GM12864 (cell line): ENCODE data around the gene LPIN3.

Experiments used
- DNase-seq: peaks from one replicate; pipeline ENCODE4 v3.0.0-alpha.2; 2011; ENCODE audit warnings: low read depth
- H3K4me3 ChIP-seq: 2 replicates; pipeline ENCODE4 v1.5.1; 2011; ENCODE audit warnings: mild to moderate bottlenecking, low read depth, low read length, control low read depth
- CTCF ChIP-seq: IDR thresholded peaks from 2 replicates; pipeline ENCODE4 v1.5.1; 2011; ENCODE audit warnings: low read depth, mild to moderate bottlenecking, moderate library complexity, low read length, control low read depth, inconsistent platforms; ENCODE audit errors: missing control alignments

The LPIN3 gene

DNA sequence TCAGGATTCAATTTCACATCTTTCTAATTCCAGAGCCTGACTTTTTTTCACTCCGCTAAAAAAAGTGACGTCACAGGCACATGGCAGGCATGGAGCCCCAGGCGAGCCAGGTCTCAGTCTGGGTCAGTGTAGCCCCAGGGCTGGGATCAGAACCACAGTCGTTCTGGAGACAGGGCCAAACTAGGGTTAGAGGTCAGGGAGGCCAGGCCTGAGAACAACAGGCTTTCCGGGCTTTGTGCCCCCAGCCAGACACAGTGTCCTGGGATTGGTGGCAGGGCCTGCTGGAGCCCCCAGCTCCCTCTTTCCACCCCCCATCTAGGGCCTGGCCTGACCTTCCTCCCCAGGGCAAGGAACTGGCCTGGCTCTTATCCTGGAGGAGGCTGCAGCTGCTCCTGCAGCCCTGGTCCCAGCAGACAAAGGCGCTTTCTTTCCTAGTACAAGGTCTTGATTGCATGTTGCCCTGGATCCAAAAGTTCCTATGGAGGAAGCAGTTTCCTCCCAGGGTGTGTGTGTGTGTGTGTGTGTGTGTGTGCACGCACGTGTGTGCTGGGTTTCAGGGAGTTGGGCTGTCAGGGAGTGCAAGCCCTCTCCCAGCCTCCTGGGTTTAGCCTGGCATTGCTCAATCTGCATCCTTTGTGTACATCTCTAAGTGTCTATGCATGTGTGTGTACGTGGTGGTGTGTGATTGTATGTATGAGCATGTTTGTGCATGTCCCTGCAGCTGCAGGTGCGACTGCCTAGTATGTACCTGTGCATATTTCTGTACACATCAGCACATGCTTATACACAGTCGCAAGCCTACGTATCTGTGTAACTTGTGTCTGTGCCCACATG lies 52.5 kb downstream of the LPIN3 start:
- no peak overlapping the region for H3K4me3 ChIP-seq
- DNase-seq = no peak
- no peak for TF ChIP-seq CTCF

GRCh38 chr20:41393705-41394066 lies 53.1 kb downstream of the LPIN3 start:
- no peak overlapping the region for H3K4me3 ChIP-seq
- no peak for DNase-seq
- TF ChIP-seq CTCF = no peak

- no peak overlapping the region for H3K4me3 ChIP-seq
- no peak for DNase-seq
- TF ChIP-seq CTCF = no peak
Measured at GRCh38 chr20:41394081-41394480, 53.5 kb downstream of the LPIN3 start.

DNA sequence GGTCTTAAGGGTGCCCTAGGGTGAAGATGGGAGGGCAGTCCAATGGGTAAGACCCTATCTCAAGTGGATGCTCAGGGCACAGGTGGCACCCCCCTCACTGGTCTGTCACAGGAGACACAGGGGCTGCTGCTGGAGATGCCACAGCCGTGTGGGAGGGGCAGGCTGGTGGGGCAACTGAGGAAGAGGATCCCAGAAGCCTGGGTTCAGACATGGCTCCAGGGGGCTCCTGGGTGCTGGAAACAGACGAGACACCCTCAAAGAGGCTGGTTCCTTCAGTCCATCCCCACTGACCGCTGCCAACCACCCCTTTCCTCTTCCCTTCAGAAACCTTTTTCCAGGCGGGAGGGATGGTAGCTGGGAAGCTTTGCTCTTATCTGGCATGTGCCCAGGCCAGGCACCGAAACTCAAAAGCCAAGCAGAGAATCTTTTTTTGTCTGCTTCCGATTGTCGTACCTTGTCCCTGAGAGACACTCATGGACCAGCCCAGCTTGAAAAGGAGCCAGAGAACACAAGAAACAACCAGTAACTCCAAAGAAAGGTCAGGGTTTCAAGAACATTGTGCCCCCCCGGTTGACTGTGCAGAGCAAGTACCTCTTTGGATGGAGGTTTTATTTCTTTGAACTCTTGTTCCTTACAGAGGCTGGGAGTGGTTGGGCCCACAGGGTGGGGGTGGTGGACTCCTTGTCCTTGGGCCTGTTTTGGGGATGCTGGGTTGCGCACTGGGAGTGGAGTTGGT lies 54.5 kb downstream of the LPIN3 start:
- DNase-seq = no peak
- H3K4me3 ChIP-seq = no peak overlapping the region
- TF ChIP-seq CTCF = no peak

DNA sequence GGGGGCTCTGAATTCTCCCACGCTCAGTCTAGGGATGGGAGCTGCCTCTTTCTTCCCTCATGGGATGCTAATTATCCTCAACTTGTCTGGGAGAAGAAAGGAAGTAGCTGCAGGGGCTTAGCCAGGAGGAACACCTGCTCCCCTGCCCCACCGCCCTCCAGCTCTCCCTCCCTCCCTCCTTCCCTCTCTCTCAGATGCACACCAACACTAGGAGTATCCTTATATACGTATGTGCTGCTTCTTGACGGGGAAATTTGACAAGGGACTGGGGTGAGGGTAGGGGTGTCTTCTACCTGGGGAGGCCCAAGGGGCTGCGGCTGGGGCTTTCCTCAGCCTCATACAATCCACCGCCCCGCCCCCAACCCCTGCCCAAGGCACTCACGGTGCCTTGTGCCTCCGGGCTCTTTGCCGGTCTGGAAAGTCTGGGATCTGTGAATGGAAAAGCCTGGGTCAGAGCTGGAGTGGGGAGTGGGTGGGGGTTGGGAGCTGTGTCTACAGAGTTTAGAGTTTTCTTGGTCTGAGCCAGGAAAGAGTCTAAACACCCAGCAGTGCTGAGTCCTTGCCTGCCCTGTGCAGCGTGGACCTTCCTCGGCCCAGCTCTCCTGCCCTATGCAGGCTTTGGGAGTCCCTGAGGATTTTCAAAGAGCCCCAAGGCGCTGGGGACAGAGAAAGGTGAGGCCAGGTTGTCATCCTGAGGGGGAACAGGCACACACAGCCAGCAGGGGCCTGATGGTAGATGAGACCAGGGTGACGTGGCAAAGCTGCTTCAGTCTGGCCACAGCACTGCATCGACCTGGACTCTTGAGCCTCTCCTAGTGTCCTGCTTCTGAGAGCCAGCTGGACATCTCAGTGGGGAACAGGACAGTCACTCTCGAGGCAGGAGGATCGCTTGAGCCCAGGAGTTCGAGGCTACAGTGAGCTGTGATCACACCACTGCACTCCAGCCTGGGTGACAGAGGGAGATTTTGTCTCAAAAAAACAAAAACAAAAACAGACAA lies 55.3 kb downstream of the LPIN3 start:
- no peak overlapping the region for H3K4me3 ChIP-seq
- no peak for TF ChIP-seq CTCF
- no peak for DNase-seq

DNA sequence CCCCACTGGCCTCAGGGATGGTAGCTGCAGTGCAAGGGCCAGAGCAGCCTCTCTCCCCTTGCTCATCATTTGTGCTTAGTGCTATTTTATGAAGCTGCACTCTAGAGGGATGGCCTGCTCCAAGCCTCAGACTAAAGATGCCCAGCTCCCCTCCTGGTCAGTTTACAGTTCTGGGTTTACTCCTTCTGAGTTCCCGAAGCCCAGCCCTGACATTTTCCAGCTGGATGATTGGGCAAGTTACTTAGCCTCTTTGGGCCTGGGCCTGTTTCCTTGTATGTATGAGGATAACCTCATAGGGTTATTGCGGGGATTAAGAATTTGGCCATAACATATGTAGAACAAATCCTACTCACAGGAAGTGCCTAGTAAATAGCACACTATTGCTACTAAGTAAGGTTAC lies 57.8 kb downstream of the LPIN3 start:
- no peak overlapping the region for H3K4me3 ChIP-seq
- no peak for DNase-seq
- no peak for TF ChIP-seq CTCF
